GM21515 (cell line): Measurements from ENCODE around the gene CSRNP3.

ENCODE experiments used
- ATAC-seq: cut with Tn5 transposase; IDR thresholded peaks from one replicate; pipeline ENCODE4 v1.9.1; 2021; ENCODE audit not compliant: unreplicated experiment

Gene CSRNP3, protein sequence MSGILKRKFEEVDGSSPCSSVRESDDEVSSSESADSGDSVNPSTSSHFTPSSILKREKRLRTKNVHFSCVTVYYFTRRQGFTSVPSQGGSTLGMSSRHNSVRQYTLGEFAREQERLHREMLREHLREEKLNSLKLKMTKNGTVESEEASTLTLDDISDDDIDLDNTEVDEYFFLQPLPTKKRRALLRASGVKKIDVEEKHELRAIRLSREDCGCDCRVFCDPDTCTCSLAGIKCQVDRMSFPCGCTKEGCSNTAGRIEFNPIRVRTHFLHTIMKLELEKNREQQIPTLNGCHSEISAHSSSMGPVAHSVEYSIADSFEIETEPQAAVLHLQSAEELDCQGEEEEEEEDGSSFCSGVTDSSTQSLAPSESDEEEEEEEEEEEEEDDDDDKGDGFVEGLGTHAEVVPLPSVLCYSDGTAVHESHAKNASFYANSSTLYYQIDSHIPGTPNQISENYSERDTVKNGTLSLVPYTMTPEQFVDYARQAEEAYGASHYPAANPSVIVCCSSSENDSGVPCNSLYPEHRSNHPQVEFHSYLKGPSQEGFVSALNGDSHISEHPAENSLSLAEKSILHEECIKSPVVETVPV

DNA sequence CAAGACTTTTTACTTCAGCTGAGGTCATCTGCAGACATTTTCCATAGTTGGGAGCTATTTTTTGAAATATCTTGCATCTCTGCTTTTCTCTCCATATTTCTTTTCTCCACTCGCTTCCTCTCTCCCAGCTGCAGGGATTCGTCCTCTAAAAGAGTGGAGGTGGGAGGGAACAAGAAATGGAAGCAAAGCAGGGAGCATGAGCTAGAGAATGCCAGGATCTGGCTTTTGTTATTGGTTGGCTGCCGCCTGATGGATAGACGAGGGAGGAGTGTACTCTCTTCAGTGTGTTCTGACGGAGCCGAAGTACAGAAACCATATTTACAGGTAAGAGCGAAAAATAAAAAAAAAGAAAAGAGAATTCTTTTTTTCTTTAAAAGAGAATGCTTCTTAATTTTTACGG is at the start of gene CSRNP3:
Gene CSRNP3 (plus strand): TSS at position 282 of the 400 bp plus-strand sequence. CDS start 125,368 bp downstream, outside the sequence.
- no peak for ATAC-seq

DNA sequence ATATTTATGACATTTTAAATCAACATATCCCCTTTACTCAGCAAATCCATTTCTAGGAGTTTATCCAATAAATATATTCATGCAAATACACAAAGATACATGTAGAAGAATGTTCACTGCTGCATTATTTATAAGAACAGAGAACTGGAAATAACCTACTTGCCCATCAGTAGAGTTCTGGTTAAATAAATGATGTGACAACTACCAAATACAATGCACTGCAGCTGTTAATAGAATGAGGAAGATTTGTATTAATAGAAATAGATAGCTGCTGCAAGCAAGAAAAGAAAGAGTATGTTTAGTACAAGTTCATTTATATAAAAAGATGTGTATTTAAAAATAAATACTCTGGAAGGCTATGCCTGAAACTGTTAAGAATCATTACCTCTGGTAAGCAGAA is 49.3 kb upstream of the CSRNP3 start:
- no peak for ATAC-seq

- no peak for ATAC-seq
These were observed 46.4 kb upstream of the CSRNP3 start for GRCh38 chr2:165423081-165423480.

DNA sequence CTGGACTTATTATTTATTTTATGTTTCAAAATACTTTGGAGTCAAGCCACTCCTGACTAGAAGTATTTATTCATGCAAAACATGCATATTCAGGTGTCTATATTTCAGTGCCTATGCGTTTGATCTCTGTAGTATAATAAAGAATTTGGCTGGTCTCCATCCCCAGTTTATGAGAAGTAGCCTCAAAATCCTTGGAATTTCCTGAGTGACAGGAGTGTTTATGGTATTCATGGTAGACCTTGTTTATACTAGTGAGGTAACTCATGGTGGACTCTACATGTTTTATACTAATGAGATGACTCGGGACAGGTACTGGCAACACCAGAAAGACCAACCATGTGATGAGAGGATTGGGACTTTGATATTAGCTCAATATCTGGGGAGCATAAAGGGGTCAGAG is 43.9 kb upstream of the CSRNP3 start:
- no peak for ATAC-seq

GRCh38 chr2:165427686-165428085 is 41.8 kb upstream of the CSRNP3 start:
- ATAC-seq, result no peak

- no peak for ATAC-seq
These were observed 40.6 kb upstream of the CSRNP3 start for GRCh38 chr2:165428926-165429325.

DNA sequence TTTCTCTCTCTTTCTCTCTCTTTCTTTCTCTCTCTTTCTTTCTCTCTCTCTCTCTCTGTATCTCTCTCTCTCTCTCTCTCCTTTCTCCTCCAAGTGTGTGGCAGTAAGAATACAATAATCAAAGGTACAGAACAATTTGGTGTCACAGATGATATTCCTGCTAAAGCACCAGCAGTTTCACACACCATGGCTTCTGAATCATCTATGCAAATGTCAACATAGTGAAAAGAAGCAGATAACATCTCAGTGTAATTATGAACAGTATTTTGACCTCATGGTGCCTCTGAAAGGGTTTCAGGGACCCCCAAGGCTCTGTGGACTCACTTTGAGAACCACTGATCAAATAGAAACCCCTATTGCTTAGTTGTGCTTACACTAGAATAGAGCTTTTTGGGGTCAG is 38.5 kb upstream of the CSRNP3 start:
- no peak for ATAC-seq

DNA sequence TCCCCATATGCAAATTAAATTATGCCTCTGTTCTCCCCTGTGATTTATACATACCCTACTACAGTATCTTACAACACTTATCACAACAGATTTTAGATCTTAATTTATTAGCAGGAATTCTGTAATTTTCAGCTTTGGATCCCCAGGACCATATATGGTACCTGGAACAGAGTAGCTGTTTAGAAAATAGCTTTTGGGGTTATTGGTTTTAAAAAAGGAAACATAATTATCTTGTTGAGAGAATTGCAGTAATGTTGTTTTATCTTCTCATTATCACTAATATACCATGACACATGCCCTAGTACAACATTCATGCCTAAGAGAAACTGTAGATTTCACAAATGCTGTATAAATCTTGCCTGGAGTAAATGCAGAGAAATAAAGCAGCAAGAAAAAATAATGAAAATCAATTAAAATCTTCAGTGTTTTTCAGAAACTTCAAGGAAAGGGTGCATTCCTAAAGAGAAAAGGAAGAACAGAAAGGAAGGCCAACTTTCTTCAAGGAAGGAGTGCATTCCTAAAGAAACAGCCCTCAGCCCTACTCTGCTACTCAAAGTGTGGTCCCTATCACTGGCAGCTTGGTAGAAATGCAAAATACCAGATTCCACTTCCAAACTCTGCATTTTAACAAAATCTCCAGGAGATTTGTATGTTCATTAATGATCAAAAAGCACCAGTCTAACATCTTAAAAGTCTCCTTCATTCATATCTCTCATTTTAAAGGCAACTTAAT is 37.1 kb upstream of the CSRNP3 start:
- ATAC-seq, result no peak

DNA sequence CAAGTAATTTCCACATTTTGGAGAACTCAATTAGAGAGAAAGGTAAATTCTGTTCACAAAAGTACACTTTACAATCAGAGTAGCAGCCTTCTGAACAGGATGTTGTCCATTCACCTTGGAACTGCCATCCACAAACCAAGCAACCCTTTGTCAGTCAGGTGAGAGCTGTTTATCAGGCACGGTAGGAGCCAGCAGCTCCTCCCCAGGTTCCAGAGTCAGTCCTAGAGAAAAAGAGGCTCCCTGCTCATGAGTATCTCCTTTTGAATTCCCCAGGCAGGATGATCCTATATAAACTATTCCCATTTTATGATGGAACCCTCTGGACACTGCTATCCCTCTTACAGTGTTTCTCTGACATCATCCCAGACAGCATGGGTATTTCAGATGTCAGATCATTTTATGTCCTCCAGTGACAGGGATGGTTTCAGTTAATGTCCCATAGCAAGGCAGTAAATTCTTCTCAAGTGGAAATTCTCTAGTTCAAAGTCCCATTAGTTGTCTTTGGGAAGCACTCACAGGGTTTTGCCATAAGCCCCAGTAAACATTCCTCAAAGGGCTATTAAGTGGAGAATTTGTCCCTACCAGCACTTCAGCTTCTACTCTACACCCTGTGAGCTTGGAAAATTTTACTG is 34.5 kb upstream of the CSRNP3 start:
- no peak for ATAC-seq

DNA sequence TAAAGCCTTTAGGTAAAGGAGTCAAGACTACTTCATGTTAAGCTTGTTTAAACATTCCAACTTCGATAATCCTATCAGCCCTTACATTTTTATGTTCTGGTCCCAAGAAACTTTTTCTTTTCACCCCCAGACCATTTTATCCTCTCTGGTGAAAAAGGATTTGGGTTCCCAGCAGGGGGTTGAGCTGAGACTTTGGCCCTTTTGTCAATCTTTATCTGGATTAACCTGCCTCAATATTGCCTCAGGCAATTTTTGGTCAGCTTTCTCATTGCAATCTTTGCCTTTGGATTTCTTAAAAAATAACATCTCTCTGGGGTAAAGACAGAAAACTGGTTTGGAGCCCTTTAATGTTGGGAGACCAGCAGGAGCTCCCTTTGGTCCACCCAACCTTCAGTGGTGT is 33.9 kb upstream of the CSRNP3 start:
- ATAC-seq, result no peak

DNA sequence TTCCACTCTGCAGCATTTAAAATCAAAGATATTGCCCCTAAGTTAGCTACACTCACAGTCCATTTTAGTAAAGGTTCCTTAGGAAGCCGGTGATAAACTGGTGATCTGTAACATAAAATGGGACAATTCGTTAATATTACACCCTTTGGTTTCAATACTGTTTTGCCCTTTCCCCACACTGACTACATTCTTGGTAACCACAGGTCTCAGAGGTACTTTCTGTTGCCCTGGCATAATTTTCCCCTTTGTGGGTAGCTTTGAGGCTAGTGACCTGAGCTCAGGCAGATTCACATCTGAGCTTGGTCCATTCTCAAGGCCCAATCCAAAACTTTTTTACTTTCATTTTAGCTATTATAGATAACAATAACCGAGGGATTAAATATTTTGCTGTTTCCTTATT is 32.9 kb upstream of the CSRNP3 start:
- ATAC-seq, result no peak

- ATAC-seq, result no peak
These were observed 29.1 kb upstream of the CSRNP3 start for GRCh38 chr2:165440367-165440766.

DNA sequence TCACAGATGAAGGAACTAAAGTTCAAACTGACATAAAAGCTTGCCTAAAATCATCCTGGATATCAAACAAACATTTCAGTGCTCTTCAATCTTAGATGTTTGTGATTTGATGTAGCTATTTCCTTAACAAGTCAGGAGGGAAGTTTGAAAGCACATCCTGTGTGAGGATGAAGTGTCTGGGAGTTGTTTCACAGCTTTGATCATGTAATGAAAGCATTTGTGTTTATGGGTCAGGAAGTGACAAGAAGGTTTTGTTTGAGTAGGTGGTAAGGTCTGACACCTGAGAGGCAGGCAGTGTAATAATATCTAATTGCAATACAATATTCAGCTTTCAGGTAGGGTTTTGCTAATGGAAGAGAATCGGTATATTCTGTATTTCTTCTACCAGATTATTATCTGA is 26.0 kb upstream of the CSRNP3 start:
- ATAC-seq, result no peak

- no peak for ATAC-seq
These were observed 21.1 kb upstream of the CSRNP3 start for GRCh38 chr2:165448406-165448805.

DNA sequence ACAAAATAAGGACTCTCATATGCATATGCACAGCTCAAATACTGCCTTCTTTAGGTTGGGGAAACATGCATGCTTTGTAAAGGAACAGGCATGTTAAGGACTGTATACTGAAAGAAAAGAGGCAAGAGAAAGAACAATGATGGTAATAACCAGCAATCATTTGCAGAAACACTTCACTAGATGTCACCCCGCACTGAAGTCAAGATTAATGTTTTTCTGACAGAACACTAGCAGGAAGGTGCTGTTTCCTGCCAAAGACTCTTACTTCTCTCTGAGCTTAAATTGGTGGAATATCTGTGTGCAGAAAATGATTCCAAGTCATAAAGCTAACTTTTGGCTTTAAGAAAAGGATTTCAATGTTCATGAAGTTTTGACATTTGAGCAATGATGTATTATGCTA is 19.3 kb upstream of the CSRNP3 start:
- no peak for ATAC-seq

- no peak for ATAC-seq
These were observed 17.2 kb upstream of the CSRNP3 start for GRCh38 chr2:165452327-165452726.

DNA sequence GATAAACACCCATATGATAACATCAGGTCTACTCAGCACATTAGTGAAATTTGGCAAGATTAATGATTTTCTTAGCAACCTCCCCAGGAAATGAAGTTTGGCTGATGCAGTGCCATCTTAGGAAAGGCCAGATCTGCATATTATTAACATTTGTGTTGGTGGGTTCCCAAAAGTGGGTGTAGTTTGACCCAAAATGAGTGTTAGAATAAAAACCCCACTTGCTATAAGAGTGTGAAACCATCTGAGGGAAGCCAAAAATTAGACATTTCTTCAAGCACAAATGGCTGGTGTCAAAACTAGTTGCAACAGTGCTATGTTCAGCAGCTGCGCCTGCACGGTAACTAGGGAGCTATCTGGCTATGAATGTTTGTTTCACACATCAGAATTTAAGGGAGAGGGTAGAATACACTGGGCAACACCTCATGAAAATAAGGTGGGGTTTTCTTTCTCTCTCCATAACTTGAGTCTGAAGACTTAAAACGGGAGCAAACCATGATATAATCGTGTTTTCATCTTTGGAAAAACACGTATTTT is 15.9 kb upstream of the CSRNP3 start:
- ATAC-seq, result no peak

- no peak for ATAC-seq
These were observed 14.6 kb upstream of the CSRNP3 start for GRCh38 chr2:165454905-165455304.

DNA sequence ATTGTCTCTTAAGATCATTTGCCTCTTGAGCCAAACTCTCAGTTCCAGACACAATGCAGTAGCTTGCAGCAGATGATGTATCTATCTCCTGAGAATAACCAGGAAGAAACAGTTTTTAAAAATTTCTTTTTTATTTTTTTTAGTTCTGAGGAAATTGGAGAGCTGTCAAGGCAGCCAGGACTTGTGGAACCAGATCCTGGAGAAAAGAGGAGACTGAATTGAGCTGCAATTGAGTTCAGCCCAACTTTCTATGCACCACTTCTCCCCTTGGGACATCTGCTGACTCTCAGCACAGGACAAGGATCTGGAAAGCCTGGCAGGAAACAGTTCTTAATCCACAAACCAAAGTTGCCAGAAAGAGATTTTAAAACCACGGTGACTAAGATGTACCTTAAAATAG is 13.5 kb upstream of the CSRNP3 start:
- no peak for ATAC-seq

DNA sequence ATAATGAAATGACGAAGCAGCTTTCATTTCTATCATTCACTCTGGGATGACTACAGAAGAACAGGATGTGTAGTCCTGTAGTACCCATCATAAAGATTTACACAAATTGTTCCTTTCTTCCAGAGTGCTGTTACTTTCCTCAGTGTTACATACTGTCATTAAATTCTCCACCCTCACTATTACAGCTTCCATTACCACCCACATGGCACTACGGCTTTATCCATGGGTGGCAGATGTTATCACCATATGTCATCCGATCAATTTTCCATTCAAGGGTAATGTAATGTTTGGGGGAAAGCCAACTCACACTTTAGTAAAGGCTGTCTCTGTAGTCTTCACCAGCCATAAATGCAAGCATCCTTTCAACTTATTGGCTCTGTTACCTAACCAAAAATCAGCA is 7.1 kb upstream of the CSRNP3 start:
- ATAC-seq, result no peak

GRCh38 chr2:165466386-165466785 is 3.1 kb upstream of the CSRNP3 start:
- ATAC-seq, result no peak
